Amniotic epithelial cell (primary cell): ENCODE measurements around the gene EID2.

ENCODE experiments used
- DNase-seq: peaks from one replicate; pipeline ENCODE4 v3.0.0-alpha.2; 2010; ENCODE audit warnings: low read depth

The EID2 gene

GRCh38 chr19:39539518-39540332 is at the start of gene EID2:
TSS of gene EID2 (minus strand) at chr19:39540161. CDS start at chr19:39540079, 82 bp downstream.
- DNase-seq = peak; percentile 88

- no peak for DNase-seq
These were observed 48.1 kb upstream of the EID2 start for GRCh38 chr19:39588066-39588465.

- no peak for DNase-seq
These were observed 47.5 kb upstream of the EID2 start for GRCh38 chr19:39587496-39587895.

GRCh38 chr19:39582891-39583625 is 43.1 kb upstream of the EID2 start:
- DNase-seq = no peak

GRCh38 chr19:39582442-39582841 is 42.5 kb upstream of the EID2 start:
- DNase-seq = no peak

- peak; percentile 12 for DNase-seq
These were observed 28.6 kb upstream of the EID2 start for GRCh38 chr19:39568604-39569003.

- DNase-seq = no peak
These were observed 26.1 kb upstream of the EID2 start for GRCh38 chr19:39566064-39566463.

- no peak for DNase-seq
These were observed 23.4 kb upstream of the EID2 start for GRCh38 chr19:39563408-39563807.

- DNase-seq = no peak
These were observed 18.7 kb upstream of the EID2 start for GRCh38 chr19:39558624-39559117.

- DNase-seq = no peak
These were observed 18.1 kb upstream of the EID2 start for GRCh38 chr19:39557811-39558623.

- no peak for DNase-seq
These were observed 15.9 kb upstream of the EID2 start for GRCh38 chr19:39555883-39556282.

- DNase-seq = no peak
These were observed 14.8 kb upstream of the EID2 start for GRCh38 chr19:39554701-39555311.

GRCh38 chr19:39553082-39553652 is 13.2 kb upstream of the EID2 start:
- DNase-seq = no peak

- no peak for DNase-seq
These were observed 10.2 kb upstream of the EID2 start for GRCh38 chr19:39550197-39550596.

GRCh38 chr19:39546599-39546998 is 6.6 kb upstream of the EID2 start:
- DNase-seq = no peak

GRCh38 chr19:39544911-39545310 is 5.0 kb upstream of the EID2 start:
- no peak for DNase-seq

- peak; percentile 76 for DNase-seq
These were observed 4.4 kb upstream of the EID2 start for GRCh38 chr19:39544226-39544903.

- DNase-seq = no peak
These were observed 3.5 kb upstream of the EID2 start for GRCh38 chr19:39543477-39543857.

- no peak for DNase-seq
These were observed 2.2 kb upstream of the EID2 start for GRCh38 chr19:39542206-39542605.

- DNase-seq = no peak
These were observed 342 bp upstream of the EID2 start for GRCh38 chr19:39540333-39540673.

- DNase-seq = peak; percentile 40
These were observed 820 bp downstream of the EID2 start for GRCh38 chr19:39539165-39539517.
